OCI-LY7 (cell line): ENCODE measurements around the gene CEP72. TPM values are rescaled to one million over a fixed set of nuclear protein-coding genes. Genes with fewer than 3 reads are reported as not detected.
"Not testable (repeated sequence)": the region's sequence is repeated elsewhere in the genome, so short reads cannot be mapped to it uniquely, and the experiment has no call there.

ENCODE experiments used
- BruUV-seq: library from RNA; stranded (reverse); fragments of 400-500 nt; replicated peaks from 2 replicates; lab custom pipeline; 2021; lab: Mats Ljungman, UMichigan
- CTCF ChIA-PET: fragments of 300-600 bp; sonication (Branson Sonifier 250); formaldehyde crosslinking; loops from one replicate; lab custom pipeline; 2022; ENCODE audit warnings: antibody characterized with exemption; ENCODE audit not compliant: unreplicated experiment; lab: Charles Lee
- POLR2A ChIA-PET: fragments of 300-600 bp; sonication (Branson Sonifier 250); formaldehyde crosslinking; loops from one replicate; lab custom pipeline; 2022; ENCODE audit warnings: antibody characterized with exemption; lab: Charles Lee
- DNase-seq: peaks from one replicate; pipeline ENCODE4 v3.0.0-alpha.2; 2015; ENCODE audit warnings: low spot score
- H2AFZ ChIP-seq: fragments of 200-600 bp; sonication (generic), shearing (Covaris generic); 2 replicates; pipeline ENCODE4 v1.6.1; 2014; ENCODE audit warnings: mild to moderate bottlenecking, antibody characterized with exemption, low read length, moderate library complexity
- H3K27ac ChIP-seq: fragments of 200-600 bp; sonication (generic); 2 replicates; pipeline ENCODE4 v1.5.1; 2014; ENCODE audit warnings: mixed run types, low read depth, mild to moderate bottlenecking, moderate library complexity, low read length, inconsistent platforms; ENCODE audit not compliant: poor library complexity, severe bottlenecking
- H3K36me3 ChIP-seq: fragments of 200-600 bp; sonication (generic); 2 replicates; pipeline ENCODE4 v1.6.1; 2014; ENCODE audit warnings: mild to moderate bottlenecking, antibody characterized with exemption, low read length, moderate library complexity, mixed read lengths; ENCODE audit not compliant: insufficient read depth
- H3K4me1 ChIP-seq: fragments of 200-600 bp; sonication (generic); 2 replicates; pipeline ENCODE4 v1.5.1; 2014; ENCODE audit warnings: mild to moderate bottlenecking, low read length; ENCODE audit not compliant: insufficient read depth, poor library complexity, severe bottlenecking
- H3K4me2 ChIP-seq: fragments of 200-600 bp; sonication (generic); 2 replicates; pipeline ENCODE4 v1.6.1; 2014; ENCODE audit warnings: mild to moderate bottlenecking, low read length
- H3K4me3 ChIP-seq: fragments of 200-600 bp; sonication (generic); 2 replicates; pipeline ENCODE4 v1.5.1; 2014; ENCODE audit warnings: mild to moderate bottlenecking, low read depth, low read length; ENCODE audit not compliant: poor library complexity, severe bottlenecking
- H3K79me2 ChIP-seq: fragments of 200-600 bp; sonication (generic); 2 replicates; pipeline ENCODE4 v1.6.1; 2016; ENCODE audit warnings: low read depth, mild to moderate bottlenecking, low read length, moderate library complexity, mixed read lengths; ENCODE audit not compliant: insufficient read depth
- H3K9me2 ChIP-seq: fragments of 200-600 bp; sonication (generic); 2 replicates; pipeline ENCODE4 v1.6.1; 2016; ENCODE audit warnings: mild to moderate bottlenecking, low read length, mixed read lengths; ENCODE audit not compliant: insufficient read depth
- H3K9me3 ChIP-seq: fragments of 200-600 bp; sonication (generic); 2 replicates; pipeline ENCODE4 v1.6.1; 2014; ENCODE audit warnings: mild to moderate bottlenecking, mixed run types, low read length, mixed read lengths
- H4K20me1 ChIP-seq: fragments of 200-600 bp; sonication (generic); 2 replicates; pipeline ENCODE4 v1.6.1; 2014; ENCODE audit warnings: mild to moderate bottlenecking, antibody characterized with exemption, low read length, moderate library complexity, mixed read lengths; ENCODE audit not compliant: insufficient read depth
- CTCF ChIP-seq: fragments of 200-600 bp; sonication (generic); conservative IDR thresholded peaks from 2 replicates; pipeline ENCODE4 v1.5.1; 2014; ENCODE audit warnings: mild to moderate bottlenecking, antibody characterized with exemption, low read length, moderate library complexity, mixed read lengths
- EZH2phosphoT487 ChIP-seq: fragments of 200-600 bp; sonication (generic); IDR thresholded peaks from 2 replicates; pipeline ENCODE4 v1.6.1; 2018; ENCODE audit warnings: low read depth, borderline replicate concordance, mild to moderate bottlenecking, mixed run types, antibody characterized with exemption, low read length, moderate library complexity, mixed read lengths
- intact Hi-C: fragments of 100-400 bp; cut with micrococcal nuclease; formaldehyde crosslinking; loops from one replicate; pipeline ENCODE4 v1.10.0; 2022; ENCODE audit not compliant: unreplicated experiment
- total RNA-seq, 2 experiments: library from RNA; depleted of rRNA in 1 of 2; stranded (reverse); fragments of >200 nt in 1 of 2; shearing (Covaris generic) in 1 of 2; gene quantifications; 2 replicates each; pipeline ENCODE4 v1.2.3, GENCODE V29; 2014 to 2022

The CEP72 gene
- total RNA-seq, 2 experiments from 2014 or later, result 26.9 to 42.7 TPM

- H3K4me1 ChIP-seq, H3K36me3 ChIP-seq, H3K4me3 ChIP-seq, H2AFZ ChIP-seq, BruUV-seq, H3K9me2 ChIP-seq, H3K9me3 ChIP-seq, DNase-seq, H3K27ac ChIP-seq, POLR2A ChIA-PET, H3K79me2 ChIP-seq, CTCF ChIA-PET, intact Hi-C loops, H4K20me1 ChIP-seq: not testable (repeated sequence)
- H3K4me2 ChIP-seq, result peak overlapping the region; percentile 26; the same call in 1 of the 2 replicates
Observed at GRCh38 chr5:691049-691448, 78.9 kb downstream of the CEP72 start.

DNA sequence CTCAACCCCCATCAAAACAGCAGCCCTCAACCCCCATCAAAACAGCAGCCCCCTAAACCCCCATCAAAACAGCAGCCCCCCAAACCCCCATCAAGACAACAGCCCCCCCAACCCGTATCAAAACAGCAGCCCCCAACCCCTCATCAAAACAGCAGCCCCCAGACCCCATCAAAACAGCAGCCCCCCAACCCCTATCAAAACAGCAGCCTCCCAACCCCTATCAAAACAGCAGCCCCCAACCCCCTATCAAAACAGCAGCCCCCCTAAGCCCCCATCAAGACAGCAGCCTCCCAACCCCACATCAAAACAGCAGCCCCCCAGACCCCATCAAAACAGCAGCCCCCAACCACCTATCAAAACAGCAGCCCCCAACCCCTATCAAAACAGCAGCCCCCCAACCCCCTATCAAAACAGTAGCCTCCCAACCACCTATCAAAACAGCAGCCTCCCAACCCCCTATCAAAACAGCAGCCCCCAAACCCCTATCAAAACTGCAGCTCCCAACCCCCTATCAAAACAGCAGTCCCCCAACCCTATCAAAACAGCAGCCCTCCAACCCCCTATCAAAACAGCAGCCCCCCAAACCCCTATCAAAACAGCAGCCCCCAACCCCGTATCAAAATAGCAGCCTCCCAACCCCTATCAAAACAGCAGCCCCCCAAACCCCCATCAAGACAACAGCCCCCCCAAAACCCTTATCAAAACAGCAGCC is 79.8 kb downstream of the CEP72 start:
- TF ChIP-seq EZH2phosphoT487, result no peak
- no peak for TF ChIP-seq CTCF
- DNase-seq, result no peak
- no peaks in the 10 kb centered on the region for H3K9me2 ChIP-seq
- no peaks in the 10 kb centered on the region for H3K79me2 ChIP-seq
- H3K27ac ChIP-seq, result no peak overlapping the region
- H3K9me3 ChIP-seq, result no peaks in the 10 kb centered on the region
- CTCF ChIA-PET, result no interaction called here
- H3K4me3 ChIP-seq, result no peak overlapping the region
- BruUV-seq, result no TSS peak
- intact Hi-C loops, result no loop called here
- POLR2A ChIA-PET, result no interaction called here
- no peaks in the 10 kb centered on the region for H4K20me1 ChIP-seq
- H3K4me2 ChIP-seq, result no peak overlapping the region
- H2AFZ ChIP-seq, result no peak overlapping the region
- H3K4me1 ChIP-seq, result no peaks in the 10 kb centered on the region
- H3K36me3 ChIP-seq, result no peaks in the 10 kb centered on the region

GRCh38 chr5:692529-693041 is 80.4 kb downstream of the CEP72 start:
- H3K79me2 ChIP-seq, H4K20me1 ChIP-seq, H3K4me3 ChIP-seq, DNase-seq, POLR2A ChIA-PET, H3K9me2 ChIP-seq, CTCF ChIA-PET, BruUV-seq, H3K27ac ChIP-seq, intact Hi-C loops, H3K4me1 ChIP-seq, H2AFZ ChIP-seq, H3K9me3 ChIP-seq, H3K36me3 ChIP-seq: not testable (repeated sequence)
- H3K4me2 ChIP-seq, result peak overlapping the region; percentile 26; the same call in 1 of the 2 replicates

GRCh38 chr5:693271-694041 is 81.3 kb downstream of the CEP72 start, which contains the start of gene TPPP:
TPPP (minus strand) TSS chr5:693352; CDS start chr5:678060, 15,292 bp downstream.
- H3K27ac ChIP-seq, intact Hi-C loops, CTCF ChIA-PET, H4K20me1 ChIP-seq, H3K9me2 ChIP-seq, BruUV-seq, H3K4me3 ChIP-seq, H3K4me1 ChIP-seq, H3K9me3 ChIP-seq, H2AFZ ChIP-seq, DNase-seq, H3K36me3 ChIP-seq, POLR2A ChIA-PET, H3K79me2 ChIP-seq: not testable (repeated sequence)
- H3K4me2 ChIP-seq, result peak within 1 kb of the TSS; percentile 26; the same call in 1 of the 2 replicates

DNA sequence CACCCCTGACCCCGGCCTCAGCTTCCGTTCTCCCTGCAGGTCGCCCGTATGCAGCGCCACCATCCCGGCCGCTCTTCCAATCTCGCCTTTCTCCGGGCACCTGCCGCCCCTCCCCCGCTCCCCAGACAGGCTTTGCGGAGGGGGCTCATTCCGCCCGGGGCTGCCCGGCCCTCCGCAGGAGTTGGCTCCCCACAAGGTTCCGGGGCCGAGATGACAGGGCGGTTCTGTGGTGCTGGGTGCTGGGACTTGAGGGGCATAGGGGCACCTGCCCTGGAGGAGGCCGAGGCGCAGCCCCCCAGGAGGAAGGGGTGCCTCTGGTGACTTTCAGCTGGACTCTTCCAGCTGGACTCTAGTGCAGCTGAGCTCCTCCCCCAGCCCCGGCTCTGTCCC is 81.9 kb downstream of the CEP72 start:
- H2AFZ ChIP-seq, POLR2A ChIA-PET, H3K4me3 ChIP-seq, H3K4me1 ChIP-seq, H3K36me3 ChIP-seq, BruUV-seq, H3K79me2 ChIP-seq, H3K4me2 ChIP-seq, DNase-seq, H3K27ac ChIP-seq, H3K9me3 ChIP-seq, intact Hi-C loops, H4K20me1 ChIP-seq, CTCF ChIA-PET, H3K9me2 ChIP-seq: not testable (repeated sequence)
